HG03575 (cell line): ENCODE results near the gene SPINK2.

ENCODE experiments used
- ATAC-seq: cut with Tn5 transposase; IDR thresholded peaks from one replicate; pipeline ENCODE4 v1.9.1; 2021; ENCODE audit not compliant: unreplicated experiment, insufficient number of reproducible peaks, low FRiP score; ENCODE audit errors: extremely low read depth

The SPINK2 gene

DNA sequence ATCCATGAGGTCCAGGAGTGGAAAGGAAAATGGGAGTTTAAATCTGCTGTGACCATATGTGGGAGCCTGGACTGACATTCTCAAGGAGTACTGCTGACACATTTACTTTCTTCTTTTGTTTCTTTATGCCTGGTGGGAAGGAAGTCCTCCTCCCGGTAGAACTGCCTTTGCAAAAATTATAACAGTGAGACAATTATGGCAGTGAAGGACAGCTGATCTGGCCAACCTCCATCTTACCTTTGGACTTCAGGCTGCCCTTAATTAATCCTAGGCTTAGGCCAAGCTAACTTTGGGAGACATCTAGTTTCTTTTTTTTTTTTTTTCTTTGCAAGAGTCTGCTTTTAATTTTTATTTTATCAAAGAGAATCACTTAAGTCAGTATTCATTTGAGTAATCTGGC, 61.3 kb downstream of the SPINK2 start:
- no peak for ATAC-seq
